Activated CD8-positive, alpha-beta T cell treated with anti-CD3 and anti-CD28 coated beads for 36 hours (primary cell): Measurements from ENCODE around the gene LIMS4. TPM values are rescaled to one million over a fixed set of nuclear protein-coding genes. Genes with fewer than 3 reads are reported as not detected.
"Not testable (repeated sequence)": the region's sequence is repeated elsewhere in the genome, so short reads cannot be mapped to it uniquely, and the experiment has no call there.

ENCODE experiments used
- ATAC-seq: fragments of 200-7000 bp; cut with Tn5 transposase; one replicate; pipeline ENCODE4 v1.10.0; 2021; ENCODE audit warnings: mild to moderate bottlenecking, moderate library complexity
- CTCF ChIA-PET: fragments of 350-600 bp; sonication (Branson Sonifier 250); formaldehyde crosslinking; loops from one replicate; lab custom pipeline; 2021; ENCODE audit warnings: antibody characterized with exemption; lab: Charles Lee
- POLR2A ChIA-PET: fragments of 350-600 bp; sonication (Branson Sonifier 250); formaldehyde crosslinking; loops from one replicate; lab custom pipeline; 2021; ENCODE audit warnings: antibody characterized with exemption; lab: Charles Lee
- DNase-seq: peaks from one replicate; pipeline ENCODE4 v3.0.0-alpha.2; 2020
- H3K27ac Mint-ChIP-seq: one replicate; pipeline ENCODE4 v1.8.0; 2021; ENCODE audit warnings: mild to moderate bottlenecking, mixed read lengths
- H3K27me3 Mint-ChIP-seq: one replicate; pipeline ENCODE4 v1.8.0; 2021; ENCODE audit warnings: mixed read lengths
- H3K36me3 Mint-ChIP-seq: one replicate; pipeline ENCODE4 v1.8.0; 2021; ENCODE audit warnings: low read depth, mixed read lengths
- H3K4me1 Mint-ChIP-seq: one replicate; pipeline ENCODE4 v1.8.0; 2021; ENCODE audit warnings: low read depth, mixed read lengths
- H3K4me3 Mint-ChIP-seq: one replicate; pipeline ENCODE4 v1.8.0; 2021; ENCODE audit warnings: mild to moderate bottlenecking, moderate library complexity, mixed read lengths
- H3K9me3 Mint-ChIP-seq: one replicate; pipeline ENCODE4 v1.8.0; 2021; ENCODE audit warnings: mixed read lengths
- intact Hi-C: fragments of 100-400 bp; cut with micrococcal nuclease; formaldehyde crosslinking; loops from one replicate; pipeline ENCODE4 v1.10.0; 2022
- total RNA-seq, 2 experiments: library from RNA; stranded (reverse); gene quantifications; one replicate each; pipeline ENCODE4 v1.2.3, GENCODE V29; 2021

Gene LIMS4
- total RNA-seq, 2 experiments from 2014 or later, result 0.74 to 0.83 TPM

GRCh38 chr2:110474898-110475297 lies 2.3 kb upstream of the LIMS4 start:
- ATAC-seq, result peak; percentile 98
- H3K4me3 Mint-ChIP-seq, intact Hi-C loops, DNase-seq, H3K27me3 Mint-ChIP-seq, CTCF ChIA-PET, H3K36me3 Mint-ChIP-seq, POLR2A ChIA-PET, H3K9me3 Mint-ChIP-seq, H3K27ac Mint-ChIP-seq, H3K4me1 Mint-ChIP-seq: not testable (repeated sequence)

GRCh38 chr2:110473059-110473358 lies 393 bp upstream of the LIMS4 start:
- H3K9me3 Mint-ChIP-seq, H3K27me3 Mint-ChIP-seq, POLR2A ChIA-PET: not testable (repeated sequence)

GRCh38 chr2:110468921-110469320 lies 3.7 kb downstream of the LIMS4 start:
- H3K27ac Mint-ChIP-seq, H3K27me3 Mint-ChIP-seq, CTCF ChIA-PET, intact Hi-C loops, DNase-seq, H3K9me3 Mint-ChIP-seq, ATAC-seq, H3K4me3 Mint-ChIP-seq, H3K4me1 Mint-ChIP-seq, POLR2A ChIA-PET, H3K36me3 Mint-ChIP-seq: not testable (repeated sequence)

More at GRCh38 chr2:110473059-110473358, 393 bp upstream of the LIMS4 start:
- H3K36me3 Mint-ChIP-seq, H3K4me3 Mint-ChIP-seq, CTCF ChIA-PET, DNase-seq, H3K4me1 Mint-ChIP-seq, ATAC-seq, intact Hi-C loops, H3K27ac Mint-ChIP-seq: not testable (repeated sequence)

- intact Hi-C loops, H3K9me3 Mint-ChIP-seq, ATAC-seq, H3K27ac Mint-ChIP-seq, H3K27me3 Mint-ChIP-seq, POLR2A ChIA-PET, H3K4me3 Mint-ChIP-seq, DNase-seq, CTCF ChIA-PET, H3K36me3 Mint-ChIP-seq, H3K4me1 Mint-ChIP-seq: not testable (repeated sequence)
Observed at GRCh38 chr2:110465312-110465711, 7.3 kb downstream of the LIMS4 start.

- H3K4me1 Mint-ChIP-seq, H3K36me3 Mint-ChIP-seq, H3K9me3 Mint-ChIP-seq, H3K27ac Mint-ChIP-seq, H3K4me3 Mint-ChIP-seq, H3K27me3 Mint-ChIP-seq, POLR2A ChIA-PET, ATAC-seq, DNase-seq, CTCF ChIA-PET, intact Hi-C loops: not testable (repeated sequence)
Observed at GRCh38 chr2:110462458-110462857, 10.2 kb downstream of the LIMS4 start.

GRCh38 chr2:110460318-110460717 lies 12.3 kb downstream of the LIMS4 start:
- CTCF ChIA-PET, H3K4me3 Mint-ChIP-seq, H3K36me3 Mint-ChIP-seq, POLR2A ChIA-PET, H3K9me3 Mint-ChIP-seq, DNase-seq, ATAC-seq, intact Hi-C loops, H3K27ac Mint-ChIP-seq, H3K27me3 Mint-ChIP-seq, H3K4me1 Mint-ChIP-seq: not testable (repeated sequence)

- CTCF ChIA-PET, H3K4me3 Mint-ChIP-seq, H3K27ac Mint-ChIP-seq: not testable (repeated sequence)
Observed at GRCh38 chr2:110457214-110457590, 15.4 kb downstream of the LIMS4 start.

GRCh38 chr2:110456291-110457213 lies 16.1 kb downstream of the LIMS4 start:
- ATAC-seq, H3K4me3 Mint-ChIP-seq, H3K27me3 Mint-ChIP-seq, H3K27ac Mint-ChIP-seq, intact Hi-C loops, H3K9me3 Mint-ChIP-seq, H3K4me1 Mint-ChIP-seq, POLR2A ChIA-PET, CTCF ChIA-PET, DNase-seq, H3K36me3 Mint-ChIP-seq: not testable (repeated sequence)

More at GRCh38 chr2:110457214-110457590, 15.4 kb downstream of the LIMS4 start:
- H3K36me3 Mint-ChIP-seq, H3K9me3 Mint-ChIP-seq, POLR2A ChIA-PET, H3K4me1 Mint-ChIP-seq, H3K27me3 Mint-ChIP-seq, intact Hi-C loops, ATAC-seq, DNase-seq: not testable (repeated sequence)

GRCh38 chr2:110455080-110455670 lies 17.4 kb downstream of the LIMS4 start:
- H3K36me3 Mint-ChIP-seq, intact Hi-C loops, ATAC-seq, H3K27ac Mint-ChIP-seq, H3K4me1 Mint-ChIP-seq, CTCF ChIA-PET, POLR2A ChIA-PET, DNase-seq, H3K9me3 Mint-ChIP-seq, H3K4me3 Mint-ChIP-seq, H3K27me3 Mint-ChIP-seq: not testable (repeated sequence)

- H3K27me3 Mint-ChIP-seq, H3K4me3 Mint-ChIP-seq, ATAC-seq, H3K36me3 Mint-ChIP-seq, H3K4me1 Mint-ChIP-seq, H3K9me3 Mint-ChIP-seq, POLR2A ChIA-PET, intact Hi-C loops, H3K27ac Mint-ChIP-seq, DNase-seq, CTCF ChIA-PET: not testable (repeated sequence)
Observed at GRCh38 chr2:110450951-110451350, 21.7 kb downstream of the LIMS4 start.

GRCh38 chr2:110449127-110449947 lies 23.3 kb downstream of the LIMS4 start:
- DNase-seq, H3K27me3 Mint-ChIP-seq, H3K27ac Mint-ChIP-seq, ATAC-seq, H3K9me3 Mint-ChIP-seq, intact Hi-C loops, H3K4me3 Mint-ChIP-seq, CTCF ChIA-PET, POLR2A ChIA-PET, H3K4me1 Mint-ChIP-seq, H3K36me3 Mint-ChIP-seq: not testable (repeated sequence)
